ENCODE measurements around the gene HSFX3.

DNA sequence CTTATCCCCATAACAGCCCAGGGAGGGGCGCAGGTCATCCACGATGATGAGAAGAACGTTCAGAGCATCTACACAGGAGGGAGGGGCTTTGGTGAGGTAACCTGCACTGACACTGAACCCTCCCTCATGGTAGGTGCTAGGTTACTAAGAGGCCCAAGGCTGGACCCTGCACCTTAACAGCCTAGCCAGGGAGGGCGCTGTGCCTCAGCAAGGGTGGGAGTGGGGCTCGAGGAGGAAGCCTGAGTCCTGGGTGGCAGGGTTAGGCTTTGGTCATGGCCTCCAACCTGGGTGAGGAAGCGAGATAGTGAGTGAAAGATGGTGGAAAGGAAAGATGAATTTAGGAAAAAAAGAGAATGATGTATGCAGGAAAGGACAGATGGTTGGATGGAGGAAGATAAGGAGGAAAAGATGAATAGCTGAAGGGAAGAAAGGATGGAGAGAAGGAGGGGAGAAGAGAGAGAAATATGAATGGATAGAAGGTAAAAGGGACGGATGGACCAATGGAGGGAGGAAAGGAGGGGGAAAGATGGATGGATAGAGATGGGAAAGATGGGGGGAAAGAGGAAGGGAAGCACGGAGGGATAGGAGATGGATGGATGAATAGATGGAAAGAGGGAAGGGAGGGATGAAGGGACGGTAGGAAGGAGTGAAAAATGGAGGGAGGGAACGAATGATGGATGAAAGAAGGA lies 45.4 kb downstream of the HSFX3 start:
- TF ChIP-seq, protein P1, sequence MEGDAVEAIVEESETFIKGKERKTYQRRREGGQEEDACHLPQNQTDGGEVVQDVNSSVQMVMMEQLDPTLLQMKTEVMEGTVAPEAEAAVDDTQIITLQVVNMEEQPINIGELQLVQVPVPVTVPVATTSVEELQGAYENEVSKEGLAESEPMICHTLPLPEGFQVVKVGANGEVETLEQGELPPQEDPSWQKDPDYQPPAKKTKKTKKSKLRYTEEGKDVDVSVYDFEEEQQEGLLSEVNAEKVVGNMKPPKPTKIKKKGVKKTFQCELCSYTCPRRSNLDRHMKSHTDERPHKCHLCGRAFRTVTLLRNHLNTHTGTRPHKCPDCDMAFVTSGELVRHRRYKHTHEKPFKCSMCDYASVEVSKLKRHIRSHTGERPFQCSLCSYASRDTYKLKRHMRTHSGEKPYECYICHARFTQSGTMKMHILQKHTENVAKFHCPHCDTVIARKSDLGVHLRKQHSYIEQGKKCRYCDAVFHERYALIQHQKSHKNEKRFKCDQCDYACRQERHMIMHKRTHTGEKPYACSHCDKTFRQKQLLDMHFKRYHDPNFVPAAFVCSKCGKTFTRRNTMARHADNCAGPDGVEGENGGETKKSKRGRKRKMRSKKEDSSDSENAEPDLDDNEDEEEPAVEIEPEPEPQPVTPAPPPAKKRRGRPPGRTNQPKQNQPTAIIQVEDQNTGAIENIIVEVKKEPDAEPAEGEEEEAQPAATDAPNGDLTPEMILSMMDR (IDR thresholded peaks at IDR 0.05) = peak; percentile 46
- TF ChIP-seq EZH2 (IDR thresholded peaks at IDR 0.05) = no peak
